MM.1S (cell line): ENCODE data around the gene ALLC.

Experiments used
- CTCF ChIP-seq: fragments of 300-600 bp; sonication (generic); IDR thresholded peaks from 2 replicates; pipeline ENCODE4 v1.5.1; 2016; ENCODE audit warnings: antibody characterized with exemption, low read length, mixed read lengths
- EZH2 ChIP-seq: fragments of 300-600 bp; sonication (generic); optimal IDR thresholded peaks from 2 replicates; pipeline ENCODE3; 2017; ENCODE audit warnings: low read depth, mild to moderate bottlenecking, antibody characterized with exemption, low read length, mixed read lengths

- TF ChIP-seq CTCF (no peak), EZH2 (no peak)
Measured at GRCh38 chr2:3664118-3664517, 6.1 kb downstream of the ALLC start.
